Endothelial cell of umbilical vein (primary cell): ENCODE data around the gene ABCG5. TPM values are rescaled to one million over a fixed set of nuclear protein-coding genes. Genes with fewer than 3 reads are reported as not detected.

Experiments used
- BruUV-seq: library from RNA; stranded (reverse); fragments of 400-500 nt; replicated peaks from 2 replicates; lab custom pipeline; 2021; lab: Mats Ljungman, UMichigan
- CTCF ChIA-PET: fragments of 300-600, 350-600 bp; sonication (Branson Sonifier 250); formaldehyde crosslinking; loops from one replicate; lab custom pipeline; 2021; ENCODE audit warnings: antibody characterized with exemption, inconsistent platforms; lab: Charles Lee
- POLR2A ChIA-PET: fragments of 300-600, 350-600 bp; sonication (Branson Sonifier 250); formaldehyde crosslinking; loops from one replicate; lab custom pipeline; 2021; ENCODE audit warnings: antibody characterized with exemption, inconsistent platforms; lab: Charles Lee
- DNase-seq: peaks from one replicate; pipeline ENCODE4 v3.0.0-alpha.2; 2011; ENCODE audit warnings: low read depth, low spot score
- FAIRE-seq: peaks from 2 replicates; lab custom pipeline; 2011; peaks lifted over from hg19 to GRCh38; lab: Jason Lieb, UNC
- H2AFZ ChIP-seq: 2 replicates; pipeline ENCODE4 v1.6.0; 2012; ENCODE audit warnings: low read depth, low read length, control low read depth, inconsistent platforms
- H3K27ac ChIP-seq: 2 replicates; pipeline ENCODE4 v1.5.1; 2011; ENCODE audit warnings: low read depth, mild to moderate bottlenecking, control low read depth, low read length, moderate library complexity; ENCODE audit not compliant: insufficient read depth
- H3K27me3 ChIP-seq, 2 experiments: 2 replicates each; pipeline versions ENCODE4 v1.6.0 to v1.6.1; 2011; ENCODE audit warnings: low read length in 2 of 2, mixed read lengths in 1 of 2; ENCODE audit not compliant: control insufficient read depth in 2 of 2, insufficient read depth in 2 of 2
- H3K36me3 ChIP-seq, 2 experiments: 2 replicates in 1 of 2; 3 replicates in 1 of 2; pipeline ENCODE4 v1.5.1; 2011; ENCODE audit warnings: low read length in 2 of 2, mild to moderate bottlenecking in 1 of 2, moderate library complexity in 1 of 2; ENCODE audit not compliant: control insufficient read depth in 2 of 2, insufficient read depth in 2 of 2; ENCODE audit errors: extremely low read depth in 1 of 2
- H3K4me1 ChIP-seq: 3 replicates; pipeline ENCODE4 v1.5.1; 2011; ENCODE audit warnings: mild to moderate bottlenecking, low read length; ENCODE audit not compliant: control insufficient read depth, insufficient read depth; ENCODE audit errors: extremely low read depth
- H3K4me2 ChIP-seq: 2 replicates; pipeline ENCODE4 v1.6.1; 2011; ENCODE audit warnings: low read length, control low read depth, mixed read lengths; ENCODE audit not compliant: insufficient read depth
- H3K4me3 ChIP-seq, 3 experiments: fragments of 200-600 bp in 1 of 3; sonication (generic), shearing (Covaris generic) in 1 of 3; replicated peaks in 1 of 3; 2 replicates each; pipeline ENCODE4 v1.5.1; 2011 to 2016; ENCODE audit warnings: control low read depth in 3 of 3, low read length in 3 of 3, mild to moderate bottlenecking in 2 of 3, inconsistent platforms in 1 of 3, low read depth in 1 of 3, moderate library complexity in 1 of 3; ENCODE audit not compliant: insufficient read depth in 1 of 3
- H3K79me2 ChIP-seq: 2 replicates; pipeline ENCODE4 v1.6.0; 2012; ENCODE audit warnings: low read length, inconsistent platforms; ENCODE audit not compliant: control insufficient read depth, insufficient read depth
- H3K9ac ChIP-seq: replicated peaks from 2 replicates; pipeline ENCODE3; 2011; ENCODE audit warnings: low read length, control low read depth; ENCODE audit not compliant: insufficient read depth; ENCODE audit errors: extremely low read depth
- H3K9me1 ChIP-seq: replicated peaks from 3 replicates; pipeline ENCODE4 v1.6.0; 2011; ENCODE audit warnings: mild to moderate bottlenecking, low read length; ENCODE audit not compliant: control insufficient read depth, insufficient read depth; ENCODE audit errors: extremely low read depth
- H3K9me3 ChIP-seq: replicated peaks from 2 replicates; pipeline ENCODE4 v1.5.1; 2012; ENCODE audit warnings: low read length, inconsistent platforms; ENCODE audit not compliant: control insufficient read depth, insufficient read depth
- H4K20me1 ChIP-seq: replicated peaks from 2 replicates; pipeline ENCODE3; 2011; ENCODE audit warnings: mild to moderate bottlenecking, low read length; ENCODE audit not compliant: control insufficient read depth, insufficient read depth; ENCODE audit errors: extremely low read depth
- EZH2 ChIP-seq: IDR thresholded peaks from 2 replicates; pipeline ENCODE4 v1.6.1; 2012; ENCODE audit warnings: borderline replicate concordance, low read depth, mild to moderate bottlenecking, moderate library complexity, low read length, inconsistent platforms; ENCODE audit not compliant: severe bottlenecking
- FOS ChIP-seq: IDR thresholded peaks from 2 replicates; pipeline ENCODE4 v1.6.1; 2011; ENCODE audit warnings: mild to moderate bottlenecking, low read length, moderate library complexity, borderline replicate concordance; ENCODE audit not compliant: insufficient read depth
- GATA2 ChIP-seq: IDR thresholded peaks from 2 replicates; pipeline ENCODE4 v1.7.0; 2011; ENCODE audit warnings: low read depth, mild to moderate bottlenecking, moderate library complexity, mixed read lengths, low read length; ENCODE audit not compliant: insufficient read length, insufficient read depth
- JUN ChIP-seq: IDR thresholded peaks from 2 replicates; pipeline ENCODE4 v1.6.1; 2011; ENCODE audit warnings: borderline replicate concordance, low read depth; ENCODE audit not compliant: insufficient read length, insufficient read depth
- MYC ChIP-seq: IDR thresholded peaks from one replicate; pipeline ENCODE4 v1.6.1; 2011; ENCODE audit warnings: mild to moderate bottlenecking, low read depth, low read length
- POLR2A ChIP-seq: IDR thresholded peaks from 2 replicates; pipeline ENCODE4 v1.6.1; 2012; ENCODE audit warnings: low read depth, mild to moderate bottlenecking, control low read depth, low read length
- POLR2AphosphoS5 ChIP-seq: IDR thresholded peaks from 2 replicates; pipeline ENCODE4 v1.6.1; 2012; ENCODE audit warnings: low read depth, mild to moderate bottlenecking, control low read depth, low read length, moderate library complexity; ENCODE audit not compliant: insufficient read depth
- dilution Hi-C: fragments of 300-500 bp; cut with MboI; formaldehyde crosslinking; loops from one replicate; pipeline ENCODE4 v1.15.0; 2019; ENCODE audit warnings: low sequenced_read_pairs; ENCODE audit not compliant: extremely low pct_ligation_motif_present
- intact Hi-C: fragments of 100-400 bp; cut with micrococcal nuclease; formaldehyde crosslinking; loops from one replicate; pipeline ENCODE4 v1.10.0; 2022
- polyA plus RNA-seq, 4 experiments: library from polyadenylated mRNA; depleted of rRNA in 3 of 4; stranded (reverse) in 3 of 4; unstranded in 1 of 4; fragments of >200 nt; gene quantifications; 2 replicates each; pipeline versions ENCODE4 v1.2.1 to v1.2.3, GENCODE V29; 2011 to 2012; ENCODE audit warnings: missing spikeins in 1 of 4
- total RNA-seq: library from RNA; stranded (reverse); gene quantifications from 2 replicates; pipeline ENCODE4 v1.2.3, GENCODE V29; 2021
- TF ChIP-seq, protein P1 (sequence below), 2 donors: IDR thresholded peaks; 1 replicate in 1 of 2; 2 replicates in 1 of 2; pipeline ENCODE4 v1.5.1; 2011; ENCODE audit warnings: low read length in 2 of 2, mild to moderate bottlenecking in 2 of 2, moderate library complexity in 2 of 2, control low read depth in 1 of 2, inconsistent platforms in 1 of 2, low read depth in 1 of 2; ENCODE audit not compliant: insufficient read depth in 1 of 2; ENCODE audit errors: extremely low read depth in 1 of 2
- TF ChIP-seq, protein P2 (sequence below): IDR thresholded peaks from 2 replicates; pipeline ENCODE4 v1.6.1; 2011; ENCODE audit not compliant: insufficient read depth, insufficient read length

Gene ABCG5
- total and polyA plus RNA-seq, 2 donors (not counting 3 experiments of a cell fraction or from before 2014, with no cell fraction given) = not detected

DNA sequence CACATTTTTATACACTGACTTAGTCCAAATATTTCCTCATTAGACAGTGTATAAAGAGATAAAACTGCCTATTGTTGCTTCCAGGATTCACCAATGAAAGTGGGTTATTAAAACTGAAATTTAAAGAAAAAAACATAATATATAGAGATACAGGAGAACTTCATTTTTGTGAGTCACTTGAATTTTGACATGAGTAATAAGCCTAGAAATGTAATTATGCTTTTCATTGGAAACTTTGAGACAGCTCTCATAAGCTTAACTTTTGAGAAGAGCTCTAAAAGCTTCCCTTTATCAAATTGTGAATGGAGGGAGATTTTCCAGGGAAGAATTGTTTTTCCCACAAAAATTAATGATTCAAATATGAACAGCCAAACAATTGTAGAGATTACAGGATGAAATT, 50.7 kb downstream of the ABCG5 start:
- Histone ChIP-seq H3K36me3 (no peaks in the 10 kb centered on the region), H4K20me1 (no peaks in the 10 kb centered on the region), H2AFZ (no peak overlapping the region), H3K4me2 (no peak overlapping the region), H3K9me3 (no peaks in the 10 kb centered on the region), H3K27me3 (no peaks in the 10 kb centered on the region), H3K79me2 (no peaks in the 10 kb centered on the region), H3K9ac (no peak overlapping the region), H3K4me1 (no peaks in the 10 kb centered on the region), H3K9me1 (no peaks in the 10 kb centered on the region), H3K4me3 (no peak overlapping the region), H3K27ac (no peak overlapping the region)
- POLR2A ChIA-PET = no interaction called here
- dilution Hi-C loops = no loop called here
- FAIRE-seq = no peak
- no peak for DNase-seq
- no TSS peak for BruUV-seq
- intact Hi-C loops = no loop called here
- CTCF ChIA-PET = interaction anchor here (1.2 to 1.6 kb wide), 3 partner anchors 11 to 90 kb away, joined by 3 to 4 read pairs (median 3); partner anchors contain the start of gene DYNC2LI1
- TF ChIP-seq JUN = no peak
- TF ChIP-seq, protein P1, sequence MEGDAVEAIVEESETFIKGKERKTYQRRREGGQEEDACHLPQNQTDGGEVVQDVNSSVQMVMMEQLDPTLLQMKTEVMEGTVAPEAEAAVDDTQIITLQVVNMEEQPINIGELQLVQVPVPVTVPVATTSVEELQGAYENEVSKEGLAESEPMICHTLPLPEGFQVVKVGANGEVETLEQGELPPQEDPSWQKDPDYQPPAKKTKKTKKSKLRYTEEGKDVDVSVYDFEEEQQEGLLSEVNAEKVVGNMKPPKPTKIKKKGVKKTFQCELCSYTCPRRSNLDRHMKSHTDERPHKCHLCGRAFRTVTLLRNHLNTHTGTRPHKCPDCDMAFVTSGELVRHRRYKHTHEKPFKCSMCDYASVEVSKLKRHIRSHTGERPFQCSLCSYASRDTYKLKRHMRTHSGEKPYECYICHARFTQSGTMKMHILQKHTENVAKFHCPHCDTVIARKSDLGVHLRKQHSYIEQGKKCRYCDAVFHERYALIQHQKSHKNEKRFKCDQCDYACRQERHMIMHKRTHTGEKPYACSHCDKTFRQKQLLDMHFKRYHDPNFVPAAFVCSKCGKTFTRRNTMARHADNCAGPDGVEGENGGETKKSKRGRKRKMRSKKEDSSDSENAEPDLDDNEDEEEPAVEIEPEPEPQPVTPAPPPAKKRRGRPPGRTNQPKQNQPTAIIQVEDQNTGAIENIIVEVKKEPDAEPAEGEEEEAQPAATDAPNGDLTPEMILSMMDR (IDR thresholded peaks at IDR 0.05; ENCODE audit: extremely low read depth in 1 of 2, insufficient read depth in 1 of 2, low read depth in 1 of 2, low read length in 2 of 2) = no peak
- TF ChIP-seq MYC = no peak
- no peak for TF ChIP-seq FOS

DNA sequence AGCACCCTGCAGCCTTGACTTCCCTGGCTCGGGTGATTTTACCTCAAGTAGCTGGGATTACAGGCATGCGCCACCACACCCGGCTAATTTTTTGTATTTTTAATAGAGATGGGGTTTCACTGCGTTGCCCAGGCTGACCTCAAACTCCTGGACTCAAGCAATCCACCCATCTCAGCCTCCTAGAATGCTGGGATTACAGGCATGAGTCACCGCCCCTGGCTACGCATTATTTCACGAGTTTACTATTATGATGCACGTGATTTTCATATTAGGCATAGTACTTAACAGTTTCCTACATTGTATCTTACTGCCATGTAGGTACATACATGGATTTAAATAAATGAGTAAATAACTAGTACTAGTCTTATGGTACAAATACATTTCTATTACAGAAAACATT, 60.4 kb downstream of the ABCG5 start:
- H3K9me1 ChIP-seq = no peaks in the 10 kb centered on the region
- DNase-seq = no peak
- H3K27ac ChIP-seq = no peak overlapping the region
- intact Hi-C loops = no loop called here
- dilution Hi-C loops = no loop called here
- TF ChIP-seq MYC = no peak
- TF ChIP-seq POLR2A = no peak
- no peak for TF ChIP-seq EZH2
- TF ChIP-seq, protein P1 (IDR thresholded peaks at IDR 0.05; ENCODE audit: extremely low read depth in 1 of 2, insufficient read depth in 1 of 2, low read depth in 1 of 2, low read length in 2 of 2) = no peak
- no peak for TF ChIP-seq GATA2
- no peak for TF ChIP-seq POLR2AphosphoS5
- TF ChIP-seq, protein P2, sequence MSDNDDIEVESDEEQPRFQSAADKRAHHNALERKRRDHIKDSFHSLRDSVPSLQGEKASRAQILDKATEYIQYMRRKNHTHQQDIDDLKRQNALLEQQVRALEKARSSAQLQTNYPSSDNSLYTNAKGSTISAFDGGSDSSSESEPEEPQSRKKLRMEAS = no peak
- TF ChIP-seq FOS = no peak
- TF ChIP-seq JUN = no peak
- no peak for FAIRE-seq
- no peaks in the 10 kb centered on the region for H3K9me3 ChIP-seq
- no peak overlapping the region for H2AFZ ChIP-seq
- CTCF ChIA-PET = no interaction called here
- H3K9ac ChIP-seq = no peak overlapping the region
- no TSS peak for BruUV-seq
- no peaks in the 10 kb centered on the region for H4K20me1 ChIP-seq
- H3K27me3 ChIP-seq = no peaks in the 10 kb centered on the region
- H3K4me2 ChIP-seq = no peak overlapping the region
- H3K4me1 ChIP-seq = peaks cover 6% of the 10 kb centered on the region
- no peaks in the 10 kb centered on the region for H3K36me3 ChIP-seq
- POLR2A ChIA-PET = no interaction called here
- H3K79me2 ChIP-seq = no peaks in the 10 kb centered on the region
- H3K4me3 ChIP-seq = no peak overlapping the region
